ENCODE results near the gene SIK3.

DNA sequence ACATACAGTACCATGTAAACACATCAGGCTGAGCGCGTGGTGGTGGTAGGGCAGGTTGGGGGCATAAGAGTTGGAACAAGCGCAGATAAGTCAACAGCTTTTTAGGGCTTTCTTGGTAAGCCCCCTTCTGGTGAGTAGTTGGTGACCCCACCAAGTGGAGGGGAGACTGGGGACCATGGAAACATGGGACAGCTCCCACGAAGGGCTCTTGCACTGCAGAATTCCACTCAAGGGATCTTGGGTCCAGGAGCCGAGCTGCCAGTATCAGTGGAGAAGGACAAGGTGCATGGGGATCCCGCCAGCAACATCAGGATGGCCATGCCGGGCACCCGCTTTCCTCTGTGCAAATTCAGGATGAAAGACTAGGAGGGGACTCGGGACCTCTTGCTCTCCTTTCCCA lies 254.6 kb downstream of the SIK3 start:
- TF ChIP-seq, protein P1, sequence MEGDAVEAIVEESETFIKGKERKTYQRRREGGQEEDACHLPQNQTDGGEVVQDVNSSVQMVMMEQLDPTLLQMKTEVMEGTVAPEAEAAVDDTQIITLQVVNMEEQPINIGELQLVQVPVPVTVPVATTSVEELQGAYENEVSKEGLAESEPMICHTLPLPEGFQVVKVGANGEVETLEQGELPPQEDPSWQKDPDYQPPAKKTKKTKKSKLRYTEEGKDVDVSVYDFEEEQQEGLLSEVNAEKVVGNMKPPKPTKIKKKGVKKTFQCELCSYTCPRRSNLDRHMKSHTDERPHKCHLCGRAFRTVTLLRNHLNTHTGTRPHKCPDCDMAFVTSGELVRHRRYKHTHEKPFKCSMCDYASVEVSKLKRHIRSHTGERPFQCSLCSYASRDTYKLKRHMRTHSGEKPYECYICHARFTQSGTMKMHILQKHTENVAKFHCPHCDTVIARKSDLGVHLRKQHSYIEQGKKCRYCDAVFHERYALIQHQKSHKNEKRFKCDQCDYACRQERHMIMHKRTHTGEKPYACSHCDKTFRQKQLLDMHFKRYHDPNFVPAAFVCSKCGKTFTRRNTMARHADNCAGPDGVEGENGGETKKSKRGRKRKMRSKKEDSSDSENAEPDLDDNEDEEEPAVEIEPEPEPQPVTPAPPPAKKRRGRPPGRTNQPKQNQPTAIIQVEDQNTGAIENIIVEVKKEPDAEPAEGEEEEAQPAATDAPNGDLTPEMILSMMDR (IDR thresholded peaks at IDR 0.05), result no peak
- no peak for TF ChIP-seq JUND (IDR thresholded peaks at IDR 0.05)
- TF ChIP-seq, protein P2, sequence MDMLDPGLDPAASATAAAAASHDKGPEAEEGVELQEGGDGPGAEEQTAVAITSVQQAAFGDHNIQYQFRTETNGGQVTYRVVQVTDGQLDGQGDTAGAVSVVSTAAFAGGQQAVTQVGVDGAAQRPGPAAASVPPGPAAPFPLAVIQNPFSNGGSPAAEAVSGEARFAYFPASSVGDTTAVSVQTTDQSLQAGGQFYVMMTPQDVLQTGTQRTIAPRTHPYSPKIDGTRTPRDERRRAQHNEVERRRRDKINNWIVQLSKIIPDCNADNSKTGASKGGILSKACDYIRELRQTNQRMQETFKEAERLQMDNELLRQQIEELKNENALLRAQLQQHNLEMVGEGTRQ (IDR thresholded peaks at IDR 0.05; ENCODE audit: borderline replicate concordance, low read depth, low read length), result no peak
- no peak for TF ChIP-seq RXRA (IDR thresholded peaks at IDR 0.05; ENCODE audit: borderline replicate concordance, low read depth)
- TF ChIP-seq RFX5 (IDR thresholded peaks at IDR 0.05; ENCODE audit: low read length), result no peak
- TF ChIP-seq, protein P3, sequence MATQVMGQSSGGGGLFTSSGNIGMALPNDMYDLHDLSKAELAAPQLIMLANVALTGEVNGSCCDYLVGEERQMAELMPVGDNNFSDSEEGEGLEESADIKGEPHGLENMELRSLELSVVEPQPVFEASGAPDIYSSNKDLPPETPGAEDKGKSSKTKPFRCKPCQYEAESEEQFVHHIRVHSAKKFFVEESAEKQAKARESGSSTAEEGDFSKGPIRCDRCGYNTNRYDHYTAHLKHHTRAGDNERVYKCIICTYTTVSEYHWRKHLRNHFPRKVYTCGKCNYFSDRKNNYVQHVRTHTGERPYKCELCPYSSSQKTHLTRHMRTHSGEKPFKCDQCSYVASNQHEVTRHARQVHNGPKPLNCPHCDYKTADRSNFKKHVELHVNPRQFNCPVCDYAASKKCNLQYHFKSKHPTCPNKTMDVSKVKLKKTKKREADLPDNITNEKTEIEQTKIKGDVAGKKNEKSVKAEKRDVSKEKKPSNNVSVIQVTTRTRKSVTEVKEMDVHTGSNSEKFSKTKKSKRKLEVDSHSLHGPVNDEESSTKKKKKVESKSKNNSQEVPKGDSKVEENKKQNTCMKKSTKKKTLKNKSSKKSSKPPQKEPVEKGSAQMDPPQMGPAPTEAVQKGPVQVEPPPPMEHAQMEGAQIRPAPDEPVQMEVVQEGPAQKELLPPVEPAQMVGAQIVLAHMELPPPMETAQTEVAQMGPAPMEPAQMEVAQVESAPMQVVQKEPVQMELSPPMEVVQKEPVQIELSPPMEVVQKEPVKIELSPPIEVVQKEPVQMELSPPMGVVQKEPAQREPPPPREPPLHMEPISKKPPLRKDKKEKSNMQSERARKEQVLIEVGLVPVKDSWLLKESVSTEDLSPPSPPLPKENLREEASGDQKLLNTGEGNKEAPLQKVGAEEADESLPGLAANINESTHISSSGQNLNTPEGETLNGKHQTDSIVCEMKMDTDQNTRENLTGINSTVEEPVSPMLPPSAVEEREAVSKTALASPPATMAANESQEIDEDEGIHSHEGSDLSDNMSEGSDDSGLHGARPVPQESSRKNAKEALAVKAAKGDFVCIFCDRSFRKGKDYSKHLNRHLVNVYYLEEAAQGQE (IDR thresholded peaks at IDR 0.05; ENCODE audit: low read depth, low read length), result no peak
- no peak for TF ChIP-seq ELF1 (IDR thresholded peaks at IDR 0.05)
- TF ChIP-seq YY1 (IDR thresholded peaks at IDR 0.05; ENCODE audit: low read depth), result no peak
- TF ChIP-seq POLR2AphosphoS5 (IDR thresholded peaks at IDR 0.05; ENCODE audit: low read depth, low read length), result no peak
- TF ChIP-seq EP300 (IDR thresholded peaks at IDR 0.05; ENCODE audit: borderline replicate concordance in 1 of 2, low read depth in 1 of 2, low read length in 1 of 2), result no peak
